Heart right ventricle (tissue), 16 donors: ENCODE results near the gene SENP5. TPM values are rescaled to one million over a fixed set of nuclear protein-coding genes. Genes with fewer than 3 reads are reported as not detected.

Source experiments
- ATAC-seq, 8 donors: fragments of 200-7000 bp; cut with Tn5 transposase; one replicate each; pipeline ENCODE4 v1.9.1; 2020; ENCODE audit warnings: mild to moderate bottlenecking in 8 of 8, moderate library complexity in 8 of 8, moderate number of reproducible peaks in 1 of 8
- DNase-seq, 2 donors: peaks; one replicate each; pipeline ENCODE4 v3.0.0-alpha.2; 2020
- H3K27ac ChIP-seq, 10 donors: fragments of 200-600 bp; sonication (generic) in 2 of 10; one replicate each; pipeline versions ENCODE4 v1.5.0 to v1.8.0; 2020 to 2022; ENCODE audit warnings: mild to moderate bottlenecking in 3 of 10
- H3K27me3 ChIP-seq, 7 donors: fragments of 200-600 bp; one replicate each; pipeline ENCODE4 v1.8.0; 2021 to 2022; ENCODE audit warnings: mild to moderate bottlenecking in 2 of 7
- H3K36me3 ChIP-seq, 9 donors: fragments of 200-600 bp; sonication (generic) in 1 of 9; one replicate each; pipeline versions ENCODE4 v1.5.0 to v1.8.0; 2020 to 2022; ENCODE audit warnings: mild to moderate bottlenecking in 2 of 9
- H3K4me1 ChIP-seq, 9 donors: fragments of 200-600 bp; sonication (generic) in 1 of 9; one replicate each; pipeline versions ENCODE4 v1.5.0 to v1.8.0; 2020 to 2022; ENCODE audit warnings: mild to moderate bottlenecking in 4 of 9
- H3K4me3 ChIP-seq, 10 donors: fragments of 200-600 bp; sonication (generic) in 2 of 10; one replicate each; pipeline versions ENCODE4 v1.5.0 to v1.8.0; 2020 to 2022; ENCODE audit warnings: mild to moderate bottlenecking in 7 of 10, moderate library complexity in 2 of 10
- H3K9me3 ChIP-seq, 11 donors: fragments of 200-600 bp in 10 of 11; sonication (generic) in 2 of 11; one replicate each; pipeline versions ENCODE4 v1.5.0 to v1.8.0; 2013 to 2022; ENCODE audit warnings: mild to moderate bottlenecking in 2 of 11, control low read depth in 1 of 11, moderate library complexity in 1 of 11
- CTCF ChIP-seq, 9 donors: fragments of 200-600 bp; sonication (generic) in 2 of 9; IDR thresholded peaks; one replicate each; pipeline versions ENCODE4 v1.5.0 to v1.8.0; 2021 to 2022; ENCODE audit warnings: antibody characterized with exemption in 9 of 9, mild to moderate bottlenecking in 5 of 9, moderate library complexity in 1 of 9
- WGBS, 2 donors: extraction: QIAGEN DNeasy Blood & Tissue Kit; methylation state at CpG; one replicate each; pipeline ENCODE4 v1.1.7; 2013; ENCODE audit warnings: inconsistent platforms in 1 of 2; 5-methylcytosine and 5-hydroxymethylcytosine counted together
- intact Hi-C, 10 donors: fragments of 100-400 bp; cut with DNase I; formaldehyde crosslinking; loops; one replicate each; pipeline versions ENCODE4 v1.11.1 to v1.14.2; 2022
- polyA plus RNA-seq, 2 donors: library from polyadenylated mRNA; stranded (reverse); fragments of 200-250 nt; gene quantifications; one replicate each; pipeline ENCODE4 v1.2.3, GENCODE V29; 2013
- total RNA-seq, 10 donors: library from RNA; stranded (reverse); fragmentation: NEBNext Ultra II Directional in 3 of 10; extraction: Animal tissue kit (Norgen Biotek cat#: 25700) in 3 of 10; gene quantifications; one replicate each; pipeline versions ENCODE4 v1.2.1 to v1.2.4, GENCODE V29; 2021 to 2023
- donor health status: Arrhythmogenic right ventricular cardiomyopathy.
- donor health status: ischemic (EF 13 %, LVEDD 7.1; RV severe dilation, severe dysfunction).
- donor health status: healthy with polysubstance abuse.
- donor health status: DM: no; HTN: yes; CAD: no.
- donor health status: DM: no; HTN: no; CAD: no.
- donor health status: ischemic (EF 25% LVEDD 6.9; RV normal size, moderate dysfunction).
- donor health status: ischemic (EF 25% LVEDD 5.7; RV mildly dilated, moderate dysfunction).
- donor health status: healthy.
- donor health status: DM: yes; HTN: yes; CAD: no.
- donor health status: Ischemic cardiomyopathy.
- donor health status: ischemic (EF 35%, LVEDD 5.7; RV mildly dilated, moderate dysfunction).
- donor health status: nonischemic (EF 11% LVEDD 7.7; RV severe dilation, severe dysfunction).
- donor health status: DM: yes; HTN: yes; CAD: no.
- donor health status: PGD.
- donor health status: ischemic (EF 29% LVEDD 5.4; RV normal size, mild dysfunction).
- donor health status: nonischemic (EF 23%, LVEDD 6.1; RV moderate dilation, normal function).

The SENP5 gene
- total and polyA plus RNA-seq, 12 donors, result 5.8 to 24.9 (median 20.3) TPM

GRCh38 chr3:196983186-196983585, 115.5 kb downstream of the SENP5 start:
- 53 to 58% methylated on average over 1 of the region's 1 CpG for WGBS, 2 donors
- intact Hi-C loops, result loop anchor here in 2 of 10 donors (10.0 kb wide), 2 partner anchors 202 to 532 kb away; no protein-coding TSS in a partner anchor
- H3K9me3 ChIP-seq, result peaks cover 0 to 15% (median 0%) of the 10 kb centered on the region in 11 donors
- H3K27ac ChIP-seq, result no peak overlapping the region
- H3K4me1 ChIP-seq, result peaks cover 0 to 8% (median 0%) of the 10 kb centered on the region in 9 donors
- H3K27me3 ChIP-seq, result peaks cover 0 to 5% (median 0%) of the 10 kb centered on the region in 7 donors
- no peak for TF ChIP-seq CTCF (IDR thresholded peaks at IDR 0.05)
- no peak overlapping the region for H3K4me3 ChIP-seq
- ATAC-seq, result no peak
- no peaks in the 10 kb centered on the region for H3K36me3 ChIP-seq
- no peak for DNase-seq

Other genes starting within 250 kb of the SENP5 start
- gene NRROS, start 228.2 kb upstream of the SENP5 start, total RNA-seq, result 10 to 100 TPM in 1 of 10 donors, 1 to 10 TPM in 9; 1.1 to 11.7 (median 3.0) TPM
- gene NRROS, start 228.2 kb upstream of the SENP5 start, polyA plus RNA-seq, result 1 to 10 TPM; 2.5 to 2.7 TPM
- gene CEP19, start 155.7 kb upstream of the SENP5 start, total RNA-seq, result 1 to 10 TPM in 3 of 10 donors, under 1 TPM in 7; 0.55 to 2.3 (median 0.84) TPM
- gene CEP19, start 155.7 kb upstream of the SENP5 start, polyA plus RNA-seq, result 1 to 10 TPM in 1 of 2 donors, under 1 TPM in 1; 0.68 to 1.0 TPM
- 10 to 100 TPM; 13.9 to 21.9 (median 16.6) TPM for gene PIGX, start 155.5 kb upstream of the SENP5 start, total RNA-seq
- 1 to 10 TPM; 8.3 to 9.8 TPM for gene PIGX, start 155.5 kb upstream of the SENP5 start, polyA plus RNA-seq
- gene PAK2, start 128.1 kb upstream of the SENP5 start, total RNA-seq, result 10 to 100 TPM; 44.0 to 62.2 (median 54.7) TPM
- gene PAK2, start 128.1 kb upstream of the SENP5 start, polyA plus RNA-seq, result 10 to 100 TPM; 14.5 to 23.0 TPM
- 10 to 100 TPM; 28.3 to 48.1 (median 34.8) TPM for gene NCBP2, start 74.6 kb downstream of the SENP5 start, total RNA-seq
- 10 to 100 TPM; 28.2 to 42.0 TPM for gene NCBP2, start 74.6 kb downstream of the SENP5 start, polyA plus RNA-seq
- 1 to 10 TPM; 4.4 to 7.7 (median 6.0) TPM for gene PIGZ, start 100.9 kb downstream of the SENP5 start, total RNA-seq
- gene PIGZ, start 100.9 kb downstream of the SENP5 start, polyA plus RNA-seq, result 1 to 10 TPM; 2.2 to 7.3 TPM
- gene MELTF, start 161.9 kb downstream of the SENP5 start, total RNA-seq, result 10 to 100 TPM in 3 of 10 donors, 1 to 10 TPM in 7; 2.5 to 27.5 (median 6.3) TPM
- gene MELTF, start 161.9 kb downstream of the SENP5 start, polyA plus RNA-seq, result 10 to 100 TPM in 1 of 2 donors, 1 to 10 TPM in 1; 8.5 to 31.4 TPM